HG03045 (cell line): Measurements from ENCODE around the gene PSORS1C2.

Experiments used
- ATAC-seq: cut with Tn5 transposase; IDR thresholded peaks from one replicate; pipeline ENCODE4 v1.9.1; 2021; ENCODE audit warnings: mild to moderate bottlenecking, moderate library complexity; ENCODE audit not compliant: unreplicated experiment

Gene PSORS1C2

DNA sequence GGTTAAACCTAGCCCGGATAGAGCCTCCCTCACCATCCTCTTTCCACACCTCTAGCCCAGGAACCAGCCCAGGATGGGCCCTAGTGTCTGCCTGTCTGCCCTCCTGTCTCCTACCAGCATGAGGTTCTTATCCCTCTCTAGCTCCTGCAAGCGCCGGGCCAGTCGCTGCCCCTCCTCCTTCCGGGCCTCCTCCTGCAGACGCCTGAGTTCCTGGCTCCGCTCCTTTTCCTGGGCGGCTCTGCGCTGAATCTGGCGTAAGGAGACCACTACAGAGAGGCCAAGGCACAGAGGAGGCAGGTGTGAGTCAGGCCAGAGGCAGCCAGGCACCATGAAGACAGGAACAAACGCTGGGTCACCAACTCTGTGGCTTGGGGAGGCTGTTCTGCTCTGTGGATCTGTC, 4.3 kb upstream of the PSORS1C2 start:
- no peak for ATAC-seq

DNA sequence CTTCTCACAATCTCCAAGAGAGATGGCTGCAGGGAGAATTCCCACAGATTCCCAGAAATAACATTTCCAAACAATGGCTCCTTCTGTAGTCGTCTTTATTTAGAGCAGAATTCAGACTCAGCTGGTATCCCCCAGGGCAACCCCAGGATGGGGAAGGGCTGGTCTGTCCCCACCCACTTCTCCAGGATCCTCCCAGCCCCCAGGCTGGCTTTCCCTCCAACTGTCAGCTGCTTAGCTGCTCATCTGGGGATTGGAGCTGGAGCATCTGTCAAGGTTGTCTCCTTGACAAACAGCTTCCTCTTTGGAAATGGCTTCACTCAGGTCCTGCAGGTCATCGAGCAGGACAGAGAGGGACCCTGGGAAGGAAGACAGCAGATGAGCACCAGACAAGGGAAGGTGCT, 3.5 kb upstream of the PSORS1C2 start:
- ATAC-seq: no peak

DNA sequence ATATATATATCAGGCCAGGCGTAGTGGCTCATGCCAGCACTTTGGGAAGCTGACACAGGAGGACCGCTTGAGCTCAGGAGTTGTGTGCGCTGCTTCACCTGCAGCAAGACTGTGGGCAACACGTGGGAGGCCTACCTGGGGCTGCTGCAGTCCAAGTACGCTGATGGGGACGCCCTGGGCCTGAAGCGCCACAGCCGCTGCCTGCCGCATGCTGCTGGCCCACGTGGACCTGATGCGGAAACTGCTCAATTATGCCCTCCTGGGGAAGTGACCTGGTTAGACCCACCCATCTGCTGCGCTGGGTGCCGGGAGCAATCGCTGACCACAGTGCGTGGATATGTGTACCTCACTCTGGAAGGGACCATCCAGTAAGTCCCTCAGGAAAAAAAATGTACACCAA, 1.8 kb upstream of the PSORS1C2 start:
- ATAC-seq: no peak

- ATAC-seq: no peak
These were observed 733 bp upstream of the PSORS1C2 start for GRCh38 chr6:31139599-31139998.

DNA sequence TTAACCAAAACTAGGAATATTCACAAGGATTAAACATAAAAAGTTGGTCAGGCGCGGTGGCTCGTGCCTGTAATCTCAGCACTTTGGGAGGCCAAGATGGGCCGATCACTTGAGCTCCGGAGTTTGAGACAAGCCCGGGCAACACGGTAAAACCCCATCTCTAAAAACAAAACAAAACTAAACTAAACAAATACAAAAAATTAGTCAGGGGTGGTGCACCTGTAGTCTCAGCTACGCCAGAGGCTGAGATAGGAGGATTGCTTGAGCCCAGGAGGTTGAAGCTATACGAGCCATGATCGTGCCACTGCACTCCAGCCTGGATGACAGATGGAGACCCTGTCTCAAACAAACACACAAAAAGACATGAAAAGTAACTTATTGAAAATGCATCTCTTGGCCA, 3.2 kb downstream of the PSORS1C2 start:
- no peak for ATAC-seq

DNA sequence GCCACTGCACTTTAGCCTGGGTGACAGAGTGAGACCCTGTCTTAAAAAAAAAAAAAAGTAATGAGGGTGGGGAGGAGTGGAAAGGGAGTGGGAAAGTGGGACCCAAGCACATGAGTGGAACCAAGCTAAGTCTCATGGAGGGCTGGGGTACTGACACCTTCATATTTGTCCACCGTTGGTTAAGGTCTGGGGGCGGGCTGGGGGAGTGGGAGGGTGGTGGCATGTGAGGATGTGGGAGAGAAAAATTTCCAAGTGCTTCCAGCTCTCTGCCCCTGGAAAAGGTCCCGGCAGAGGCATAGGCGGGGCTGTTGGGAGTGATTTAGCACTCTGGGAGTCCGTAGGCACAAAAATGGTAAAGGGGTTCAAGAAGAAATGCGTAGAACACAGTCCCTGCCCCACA, 6.1 kb downstream of the PSORS1C2 start:
- no peak for ATAC-seq

- no peak for ATAC-seq
These were observed 7.3 kb downstream of the PSORS1C2 start for GRCh38 chr6:31131595-31131994.

DNA sequence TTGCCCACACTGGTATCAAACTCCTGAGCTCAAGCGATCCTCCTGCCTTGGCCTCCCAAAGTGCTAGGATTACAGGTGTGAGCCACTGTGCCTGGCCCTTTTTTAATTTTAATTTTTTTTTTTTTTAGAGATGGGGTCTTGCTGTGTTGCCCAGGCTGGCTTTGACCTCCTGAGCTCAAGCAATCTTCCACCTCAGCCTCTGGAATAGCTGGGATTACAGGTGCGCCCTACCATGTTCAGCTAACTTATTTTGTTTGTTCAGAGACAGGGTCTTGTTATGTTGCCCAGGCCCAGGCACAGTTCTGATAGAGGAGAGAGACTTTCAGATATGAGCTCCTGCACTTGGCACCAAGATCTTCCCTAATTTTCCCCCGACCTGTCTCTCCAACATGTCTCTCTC, 8.1 kb downstream of the PSORS1C2 start:
- no peak for ATAC-seq

DNA sequence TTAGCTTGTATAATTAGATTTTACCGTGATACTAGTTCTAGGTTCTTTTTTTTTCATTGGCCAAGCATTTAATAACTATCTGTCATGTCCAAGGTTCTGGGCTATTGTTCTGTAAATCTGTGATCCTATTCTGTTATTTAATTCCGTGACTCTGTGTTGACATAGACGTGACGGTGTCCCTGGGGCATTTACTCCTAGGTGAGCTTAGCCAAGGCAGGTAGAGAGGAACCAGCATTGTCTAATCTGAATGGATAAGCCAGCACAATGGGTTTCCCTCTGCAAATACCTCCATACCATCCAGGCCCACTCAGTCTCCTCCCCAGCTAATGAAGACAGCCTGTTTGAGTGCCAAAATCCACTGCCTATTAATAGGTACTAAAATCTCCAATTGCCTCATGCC, 9.7 kb downstream of the PSORS1C2 start:
- ATAC-seq: no peak

GRCh38 chr6:31128093-31128676, 10.7 kb downstream of the PSORS1C2 start:
- no peak for ATAC-seq

DNA sequence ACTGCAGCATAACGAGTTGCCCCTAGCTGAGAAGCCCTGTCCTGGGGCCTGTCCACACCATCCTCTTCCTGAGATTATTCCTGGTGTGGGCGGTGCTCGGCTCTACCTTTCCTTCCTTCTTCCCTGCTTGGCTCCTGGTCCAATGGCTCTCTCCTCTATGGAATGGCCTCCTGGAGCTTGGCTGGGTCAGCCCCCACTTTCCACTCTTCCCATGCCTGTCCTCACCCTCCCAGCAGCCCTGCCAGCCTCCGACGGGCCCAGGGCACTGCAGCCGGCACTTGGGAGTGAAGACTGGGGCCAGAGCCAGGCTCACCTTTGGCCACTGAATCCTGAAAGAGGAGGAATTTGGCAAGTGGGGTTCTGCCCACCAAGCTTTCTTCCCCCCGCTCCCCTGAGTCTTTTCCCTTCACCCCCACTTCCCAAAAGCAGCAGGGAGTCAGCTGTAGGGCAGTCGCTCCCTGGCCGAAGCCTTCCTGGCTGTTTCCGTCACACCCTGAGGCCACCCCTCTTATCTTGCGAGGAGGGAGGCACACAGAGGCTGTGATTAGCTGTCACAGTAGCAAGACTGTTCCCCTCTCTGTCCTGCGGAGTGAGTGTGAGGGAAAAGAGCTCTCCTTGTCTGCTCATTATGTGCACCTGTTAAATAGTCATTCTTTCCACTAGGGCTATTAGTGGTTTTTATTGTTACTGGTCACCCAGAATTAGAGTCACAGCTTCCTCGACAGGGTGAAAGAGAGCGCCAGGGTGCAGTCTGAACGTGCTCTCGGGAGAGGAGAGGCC, 12.3 kb downstream of the PSORS1C2 start:
- ATAC-seq: no peak

DNA sequence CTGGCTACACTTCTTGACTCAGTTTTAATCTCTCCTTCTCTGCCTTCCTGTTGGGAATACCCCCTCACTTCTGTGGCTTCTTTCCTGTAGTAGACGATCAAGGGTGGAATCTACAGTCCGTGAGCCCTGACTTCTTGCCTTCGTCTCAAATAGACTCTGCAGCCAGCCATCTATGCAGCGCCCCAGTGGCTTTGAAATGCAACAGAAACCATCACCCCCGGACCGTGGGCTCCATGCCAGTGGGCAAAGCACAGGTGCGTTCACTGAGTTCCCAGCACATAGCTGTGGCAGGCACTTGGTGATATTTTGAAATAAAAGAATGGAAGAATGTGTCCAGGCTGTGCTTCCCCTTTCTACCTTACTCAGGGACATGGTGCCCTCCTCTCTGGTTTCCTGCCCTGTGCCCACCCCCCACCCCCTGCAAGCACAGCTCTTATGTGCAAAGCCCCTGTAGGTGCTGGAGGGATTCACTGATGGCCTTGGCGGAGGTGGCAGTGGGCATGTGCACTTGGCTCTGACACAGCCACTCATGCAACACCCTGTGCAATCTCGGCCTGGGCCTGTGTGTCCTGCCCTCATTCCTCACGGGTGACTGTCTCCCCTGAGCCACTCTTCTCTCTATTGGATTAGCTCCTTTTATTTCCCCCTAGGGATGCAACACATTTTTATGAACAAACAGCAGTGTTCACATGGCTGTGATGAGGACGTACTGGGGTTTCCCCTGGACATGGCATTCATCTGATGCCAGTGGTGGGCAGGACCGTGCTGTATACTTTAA, 13.1 kb downstream of the PSORS1C2 start:
- ATAC-seq: no peak

DNA sequence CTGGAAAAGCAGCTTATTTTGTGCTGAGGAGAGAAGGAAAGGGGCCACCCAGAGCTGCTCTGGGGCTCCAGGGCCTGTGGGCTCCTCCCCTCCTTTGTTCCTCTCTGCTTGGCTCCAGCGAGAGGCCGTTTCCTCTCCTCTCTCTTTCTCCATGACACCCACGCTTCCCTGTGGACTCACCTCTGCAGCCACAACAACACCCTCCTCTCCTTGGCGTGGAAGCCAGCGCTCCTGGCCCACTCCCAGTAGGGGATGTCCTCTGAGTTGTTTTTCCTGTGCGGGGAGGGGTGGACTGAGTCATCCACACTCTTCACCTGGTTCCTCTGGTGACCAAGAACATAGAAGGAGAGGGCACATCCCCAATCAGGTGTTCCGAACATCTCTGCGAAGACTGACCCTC, 13.7 kb downstream of the PSORS1C2 start:
- ATAC-seq: no peak

GRCh38 chr6:31122791-31123706, 15.8 kb downstream of the PSORS1C2 start:
- ATAC-seq: no peak

GRCh38 chr6:31121131-31121790, 17.6 kb downstream of the PSORS1C2 start:
- ATAC-seq: no peak

GRCh38 chr6:31120151-31120915, 18.5 kb downstream of the PSORS1C2 start, which contains the start of gene CDSN:
Gene CDSN (minus strand): TSS chr6:31120446. CDS start chr6:31120419, 27 bp downstream.
- no peak for ATAC-seq

- no peak for ATAC-seq
These were observed 20.7 kb downstream of the PSORS1C2 start for GRCh38 chr6:31118178-31118577.

- no peak for ATAC-seq
These were observed 22.0 kb downstream of the PSORS1C2 start for GRCh38 chr6:31116661-31117385.
